Measurements from ENCODE around the gene SYCP2L. TPM values are rescaled to one million over a fixed set of nuclear protein-coding genes. Genes with fewer than 3 reads are reported as not detected.
"Not testable (repeated sequence)": the region's sequence is repeated elsewhere in the genome, so short reads cannot be mapped to it uniquely, and the experiment has no call there.

The SYCP2L gene
- total RNA-seq, 4 donors from 2014 or later, result 0.44 to 5.2 (median 0.49) TPM; not detected in 1

DNA sequence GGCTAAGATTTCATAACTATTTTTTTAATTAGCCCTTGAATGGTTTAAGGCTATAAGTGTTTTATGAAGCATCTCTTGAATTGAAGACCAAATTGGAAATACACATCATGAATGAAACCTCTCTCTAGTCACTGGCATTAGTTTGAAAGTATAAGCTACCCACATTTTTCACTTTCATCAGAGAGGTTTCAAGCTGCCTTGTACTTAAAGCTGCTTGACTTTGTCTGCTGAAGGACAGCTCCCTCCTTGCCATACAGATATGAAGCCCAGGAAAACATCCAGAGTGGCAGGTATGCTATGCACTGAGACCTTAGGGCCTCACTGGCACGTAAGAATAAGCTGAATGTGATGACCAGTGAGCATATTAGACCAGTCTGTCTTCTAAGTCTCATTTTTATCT lies 94.6 kb downstream of the SYCP2L start:
- WGBS, result 88% methylated on average over 1 of the region's 1 CpG
- no peak overlapping the region for H3K27ac ChIP-seq
- no peaks in the 10 kb centered on the region for H3K4me1 ChIP-seq
- no peak for TF ChIP-seq POLR2A (IDR thresholded peaks at IDR 0.05)
- no peak for TF ChIP-seq EP300 (IDR thresholded peaks at IDR 0.05)
- TF ChIP-seq POLR2AphosphoS5 (IDR thresholded peaks at IDR 0.05), result no peak
- TF ChIP-seq, protein P1, sequence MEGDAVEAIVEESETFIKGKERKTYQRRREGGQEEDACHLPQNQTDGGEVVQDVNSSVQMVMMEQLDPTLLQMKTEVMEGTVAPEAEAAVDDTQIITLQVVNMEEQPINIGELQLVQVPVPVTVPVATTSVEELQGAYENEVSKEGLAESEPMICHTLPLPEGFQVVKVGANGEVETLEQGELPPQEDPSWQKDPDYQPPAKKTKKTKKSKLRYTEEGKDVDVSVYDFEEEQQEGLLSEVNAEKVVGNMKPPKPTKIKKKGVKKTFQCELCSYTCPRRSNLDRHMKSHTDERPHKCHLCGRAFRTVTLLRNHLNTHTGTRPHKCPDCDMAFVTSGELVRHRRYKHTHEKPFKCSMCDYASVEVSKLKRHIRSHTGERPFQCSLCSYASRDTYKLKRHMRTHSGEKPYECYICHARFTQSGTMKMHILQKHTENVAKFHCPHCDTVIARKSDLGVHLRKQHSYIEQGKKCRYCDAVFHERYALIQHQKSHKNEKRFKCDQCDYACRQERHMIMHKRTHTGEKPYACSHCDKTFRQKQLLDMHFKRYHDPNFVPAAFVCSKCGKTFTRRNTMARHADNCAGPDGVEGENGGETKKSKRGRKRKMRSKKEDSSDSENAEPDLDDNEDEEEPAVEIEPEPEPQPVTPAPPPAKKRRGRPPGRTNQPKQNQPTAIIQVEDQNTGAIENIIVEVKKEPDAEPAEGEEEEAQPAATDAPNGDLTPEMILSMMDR (IDR thresholded peaks at IDR 0.05), result no peak
- peaks cover 3% of the 10 kb centered on the region for H3K27me3 ChIP-seq
- H3K4me3 ChIP-seq, result no peak overlapping the region
- no peak for DNase-seq (ENCODE audit: low spot score in 2 of 2)
- no peaks in the 10 kb centered on the region for H3K9me3 ChIP-seq
- H3K36me3 ChIP-seq, result no peaks in the 10 kb centered on the region

DNA sequence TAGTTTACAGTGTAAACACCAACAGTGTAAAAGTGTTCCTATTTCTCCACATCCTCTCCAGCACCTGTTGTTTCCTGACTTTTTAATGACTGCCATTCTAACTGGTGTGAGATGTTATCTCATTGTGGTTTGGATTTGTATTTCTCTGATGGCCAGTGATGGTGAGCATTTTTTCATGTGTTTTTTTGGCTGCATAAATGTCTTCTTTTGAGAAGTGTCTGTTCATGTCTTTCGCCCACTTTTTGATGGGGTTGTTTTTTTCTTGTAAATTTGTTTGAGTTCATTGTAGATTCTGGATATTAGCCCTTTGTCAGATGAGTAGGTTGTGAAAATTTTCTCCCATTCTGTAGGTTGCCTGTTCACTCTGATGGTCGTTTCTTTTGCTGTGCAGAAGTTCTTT lies 98.1 kb downstream of the SYCP2L start:
- WGBS, result 84% methylated on average over 2 of the region's 2 CpGs
- DNase-seq (ENCODE audit: low spot score in 2 of 2); H3K9me3 ChIP-seq; H3K4me1 ChIP-seq; H3K36me3 ChIP-seq; H3K4me3 ChIP-seq; H3K27ac ChIP-seq; H3K27me3 ChIP-seq: not testable (repeated sequence)

DNA sequence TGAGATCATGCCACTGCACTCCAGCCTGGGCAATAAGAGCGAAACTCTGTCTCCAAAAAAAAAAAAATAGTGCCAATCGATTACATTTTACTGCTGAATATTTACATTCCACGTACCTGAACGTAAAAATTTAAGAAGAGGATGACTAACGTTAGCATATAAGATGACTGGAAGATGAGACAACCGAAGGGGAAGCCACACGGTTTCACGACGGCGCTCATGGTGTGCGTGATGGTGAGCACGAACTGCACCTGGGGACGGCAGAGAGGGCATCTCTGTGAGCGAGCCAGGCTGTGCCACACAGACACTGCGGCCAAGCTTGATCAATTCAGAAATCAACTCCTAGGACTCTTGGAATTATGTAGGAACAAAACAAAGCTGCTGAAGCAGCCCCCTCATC lies 102.7 kb downstream of the SYCP2L start:
- 95% methylated on average over 15 of the region's 15 CpGs for WGBS
- Histone ChIP-seq H3K9me3 (no peaks in the 10 kb centered on the region), H3K36me3 (no peaks in the 10 kb centered on the region), H3K27ac (no peak overlapping the region), H3K4me1 (no peaks in the 10 kb centered on the region), H3K27me3 (peaks cover 4% of the 10 kb centered on the region), H3K4me3 (no peak overlapping the region)
- TF ChIP-seq POLR2AphosphoS5 (IDR thresholded peaks at IDR 0.05), result no peak
- TF ChIP-seq, protein P1 (IDR thresholded peaks at IDR 0.05), result no peak
- TF ChIP-seq POLR2A (IDR thresholded peaks at IDR 0.05), result no peak
- TF ChIP-seq EP300 (IDR thresholded peaks at IDR 0.05), result no peak
- no peak for DNase-seq (ENCODE audit: low spot score in 2 of 2)

DNA sequence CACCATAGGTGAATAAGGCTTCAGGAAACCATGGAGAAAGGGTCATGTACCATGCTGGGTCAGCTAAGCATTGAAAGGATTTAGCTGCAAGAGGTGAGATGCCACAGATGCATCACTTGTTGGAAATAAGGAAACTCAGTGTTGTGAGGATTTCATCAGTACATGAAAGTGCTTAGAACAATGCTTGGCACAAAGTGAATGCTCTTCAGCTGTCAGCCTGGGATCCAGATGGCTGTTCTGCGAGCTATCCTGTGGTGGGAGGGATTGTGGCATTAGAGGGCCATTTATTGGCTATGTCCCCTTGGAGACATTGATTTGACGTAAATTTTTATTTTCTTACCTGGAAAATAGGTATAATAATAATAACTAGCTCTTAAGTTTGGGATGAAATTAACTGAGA lies 104.3 kb downstream of the SYCP2L start:
- DNase-seq (ENCODE audit: low spot score in 2 of 2), result no peak
- H3K27ac ChIP-seq, result no peak overlapping the region
- H3K4me3 ChIP-seq, result no peak overlapping the region
- no peaks in the 10 kb centered on the region for H3K36me3 ChIP-seq
- TF ChIP-seq POLR2A (IDR thresholded peaks at IDR 0.05) (no peak), EP300 (IDR thresholded peaks at IDR 0.05) (no peak), POLR2AphosphoS5 (IDR thresholded peaks at IDR 0.05) (no peak)
- TF ChIP-seq, protein P1 (IDR thresholded peaks at IDR 0.05), result no peak
- peaks cover 4% of the 10 kb centered on the region for H3K27me3 ChIP-seq
- WGBS, result 16% methylated on average over 2 of the region's 2 CpGs
- H3K4me1 ChIP-seq, result no peaks in the 10 kb centered on the region
- H3K9me3 ChIP-seq, result no peaks in the 10 kb centered on the region

DNA sequence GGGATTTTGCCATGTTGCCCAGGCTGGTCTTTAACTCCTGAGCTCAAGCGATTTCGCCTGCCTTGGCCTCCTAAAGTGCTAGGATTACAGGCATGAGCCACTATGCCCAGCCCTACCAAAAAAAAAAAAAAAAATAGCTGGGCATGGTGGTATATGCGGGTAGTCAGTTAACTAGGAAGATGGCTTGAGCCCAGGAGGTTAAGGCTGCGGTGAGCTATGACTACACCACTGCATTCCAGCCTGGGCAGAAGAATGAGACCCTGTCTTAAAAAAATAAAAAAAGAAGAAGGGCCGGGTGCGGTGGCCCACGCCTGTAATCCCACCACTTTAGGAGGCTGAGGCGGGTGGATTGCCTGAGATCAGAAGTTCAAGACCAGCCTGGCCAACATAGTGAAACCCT lies 107.0 kb downstream of the SYCP2L start:
- no peaks in the 10 kb centered on the region for H3K36me3 ChIP-seq
- H3K4me1 ChIP-seq, result no peaks in the 10 kb centered on the region
- H3K4me3 ChIP-seq, result no peak overlapping the region
- H3K27me3 ChIP-seq, result peaks cover 4% of the 10 kb centered on the region
- 94% methylated on average over 8 of the region's 8 CpGs for WGBS
- H3K9me3 ChIP-seq, result no peaks in the 10 kb centered on the region
- TF ChIP-seq, protein P1 (IDR thresholded peaks at IDR 0.05), result no peak
- TF ChIP-seq POLR2A (IDR thresholded peaks at IDR 0.05), result no peak
- no peak overlapping the region for H3K27ac ChIP-seq
- no peak for DNase-seq (ENCODE audit: low spot score in 2 of 2)

DNA sequence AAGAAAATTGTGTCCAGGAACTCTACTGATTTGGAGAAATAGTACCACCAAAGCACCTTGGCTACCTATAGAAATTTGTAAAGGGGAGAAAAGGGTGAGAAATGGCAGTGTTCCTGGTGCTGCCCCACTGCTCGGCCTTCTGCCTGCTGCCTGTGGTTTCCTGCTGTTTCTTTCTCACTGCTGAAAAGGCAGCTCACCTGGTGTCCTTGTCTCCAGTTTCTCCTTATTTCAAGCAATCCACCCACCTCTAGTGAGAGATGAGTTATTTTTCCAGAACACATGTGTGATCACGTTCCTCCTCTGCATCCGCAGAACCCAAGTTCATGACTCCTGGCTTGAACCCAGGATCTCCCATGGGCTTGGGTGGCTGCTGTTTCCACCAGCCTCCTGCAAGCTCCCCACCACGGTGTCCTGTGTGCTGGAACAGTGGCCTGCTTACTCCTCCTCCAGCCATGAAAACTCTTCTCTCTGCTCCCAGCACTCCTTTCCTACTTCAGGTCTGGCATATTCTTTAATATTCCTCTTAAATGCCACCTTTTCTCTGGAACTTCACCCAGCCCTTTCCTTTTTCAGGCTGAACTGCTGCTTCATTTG lies 108.4 kb downstream of the SYCP2L start:
- DNase-seq (ENCODE audit: low spot score in 2 of 2), result no peak
- Histone ChIP-seq H3K4me3 (no peak overlapping the region), H3K27ac (no peak overlapping the region), H3K4me1 (no peaks in the 10 kb centered on the region), H3K36me3 (no peaks in the 10 kb centered on the region), H3K9me3 (no peaks in the 10 kb centered on the region), H3K27me3 (peaks cover 4% of the 10 kb centered on the region)
- no peak for TF ChIP-seq EP300 (IDR thresholded peaks at IDR 0.05)
- no peak for TF ChIP-seq POLR2A (IDR thresholded peaks at IDR 0.05)
- TF ChIP-seq, protein P1 (IDR thresholded peaks at IDR 0.05), result no peak
- TF ChIP-seq POLR2AphosphoS5 (IDR thresholded peaks at IDR 0.05), result no peak
- WGBS, result 68% methylated on average over 4 of the region's 4 CpGs

All from suprapubic skin (tissue), 4 donors.